NCI-H146 treated with DMSO at 0.1 percent for 48 hours (cell line): ENCODE measurements around the gene C20orf144.
"Not testable (repeated sequence)": the region's sequence is repeated elsewhere in the genome, so short reads cannot be mapped to it uniquely, and the experiment has no call there.

ENCODE experiments used
- DNase-seq: peaks from one replicate; lab custom pipeline; 2025; ENCODE audit not compliant: unreplicated experiment; lab: John Stamatoyannopoulos, UW

C20orf144 gene

DNA sequence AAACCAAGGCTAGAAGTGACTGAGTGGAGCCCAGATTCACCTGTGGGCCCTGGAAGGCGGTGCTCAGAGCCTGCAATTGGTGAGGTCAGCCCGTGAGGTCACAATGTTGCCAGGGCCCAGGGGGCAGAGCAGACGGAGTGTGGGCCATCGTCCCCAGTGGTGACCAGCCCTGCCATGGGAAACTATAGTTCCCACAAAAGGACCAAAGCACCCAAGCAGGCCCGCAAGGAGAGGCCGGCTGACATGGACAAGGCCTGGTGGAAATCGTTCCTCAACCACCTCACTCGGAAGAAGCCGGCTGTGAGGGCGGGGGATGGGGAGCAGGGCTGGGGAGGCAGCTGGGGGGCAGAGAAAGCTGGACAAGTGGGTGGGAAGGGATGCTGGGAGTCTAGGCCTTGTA lies at the start of gene C20orf144:
Gene C20orf144, plus strand, starts transcription at position 156 of the 400 bp plus-strand sequence. Its CDS starts 19 bp downstream, at position 175.
- DNase-seq, result no peak

- DNase-seq, result no peak
These were observed 40.3 kb upstream of the C20orf144 start for GRCh38 chr20:33621717-33622400.

GRCh38 chr20:33622705-33623365 lies 39.3 kb upstream of the C20orf144 start:
- DNase-seq, result no peak

DNA sequence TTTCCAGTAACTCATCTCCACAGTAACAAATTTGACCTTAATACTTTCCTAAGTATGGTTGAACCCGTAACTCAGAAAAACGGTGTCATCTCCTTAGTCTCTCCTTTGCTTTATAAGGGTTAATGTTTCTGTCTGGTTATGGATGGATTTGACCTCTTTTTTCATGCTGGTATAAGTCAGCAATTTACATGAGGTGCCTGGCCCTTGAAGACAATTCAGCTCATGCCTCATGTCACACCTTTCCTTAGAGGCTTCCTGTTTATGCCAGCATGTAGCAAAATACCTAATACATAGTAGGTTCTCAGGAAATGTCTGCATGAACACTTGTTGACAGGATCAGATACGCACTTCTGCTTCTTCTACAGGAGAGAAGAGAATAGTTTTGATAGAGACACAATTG lies 37.7 kb upstream of the C20orf144 start:
- DNase-seq, result no peak

DNA sequence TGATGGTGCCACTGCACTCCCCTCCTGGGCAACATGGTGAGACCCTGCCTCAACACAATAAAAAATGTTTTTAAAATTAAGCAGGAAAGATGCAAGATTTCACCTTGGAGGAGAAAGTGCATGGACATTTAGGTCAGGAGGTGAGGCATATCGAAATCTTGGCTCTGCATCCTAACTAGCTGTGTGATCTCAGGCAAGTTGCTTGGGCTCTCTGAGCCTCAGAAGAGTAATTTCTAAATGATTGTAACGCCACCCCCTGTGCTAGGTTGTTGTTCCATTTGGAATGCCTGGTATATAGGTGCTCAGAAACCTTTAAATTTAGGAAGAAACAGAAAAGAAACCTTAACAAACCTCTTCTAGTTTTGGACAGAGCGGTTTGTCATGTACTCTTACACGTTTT lies 35.9 kb upstream of the C20orf144 start:
- no peak for DNase-seq

DNA sequence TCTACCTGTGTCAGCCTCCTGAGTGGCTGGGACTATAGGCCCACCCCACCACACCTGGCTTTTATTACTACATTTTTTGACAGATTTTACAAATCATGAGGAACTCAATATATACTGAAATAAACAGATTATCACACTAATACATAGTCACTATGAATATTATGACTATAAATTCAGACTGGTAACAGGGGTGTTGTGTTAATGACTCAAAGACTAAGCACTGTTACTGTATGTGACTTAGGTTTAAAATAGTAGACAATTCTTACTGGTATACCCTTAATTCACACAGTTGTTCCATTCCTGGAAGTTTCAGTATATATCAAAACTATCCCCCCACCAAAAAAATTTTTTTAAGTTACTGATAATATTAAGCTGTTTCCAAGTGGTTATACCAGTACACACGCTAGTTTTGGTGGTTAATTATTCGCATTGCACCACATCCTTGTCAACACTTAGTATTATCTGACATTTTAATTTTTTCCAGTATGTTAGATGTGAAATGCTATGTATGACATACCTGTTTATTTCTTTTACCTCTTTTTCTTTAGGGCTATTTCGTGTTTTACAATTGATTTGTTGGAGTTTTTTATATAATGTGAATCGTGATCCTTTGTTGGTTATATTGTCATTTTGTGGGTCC lies 34.4 kb upstream of the C20orf144 start:
- no peak for DNase-seq

- DNase-seq, result no peak
These were observed 32.6 kb upstream of the C20orf144 start for GRCh38 chr20:33629533-33629932.

GRCh38 chr20:33629979-33630378 lies 32.1 kb upstream of the C20orf144 start:
- DNase-seq, result no peak

- DNase-seq, result no peak
These were observed 31.6 kb upstream of the C20orf144 start for GRCh38 chr20:33630507-33630906.

GRCh38 chr20:33631910-33632309 lies 30.2 kb upstream of the C20orf144 start:
- DNase-seq, result not testable (repeated sequence)

- no peak for DNase-seq
These were observed 26.8 kb upstream of the C20orf144 start for GRCh38 chr20:33635341-33635740.

GRCh38 chr20:33636776-33637175 lies 25.4 kb upstream of the C20orf144 start:
- no peak for DNase-seq

DNA sequence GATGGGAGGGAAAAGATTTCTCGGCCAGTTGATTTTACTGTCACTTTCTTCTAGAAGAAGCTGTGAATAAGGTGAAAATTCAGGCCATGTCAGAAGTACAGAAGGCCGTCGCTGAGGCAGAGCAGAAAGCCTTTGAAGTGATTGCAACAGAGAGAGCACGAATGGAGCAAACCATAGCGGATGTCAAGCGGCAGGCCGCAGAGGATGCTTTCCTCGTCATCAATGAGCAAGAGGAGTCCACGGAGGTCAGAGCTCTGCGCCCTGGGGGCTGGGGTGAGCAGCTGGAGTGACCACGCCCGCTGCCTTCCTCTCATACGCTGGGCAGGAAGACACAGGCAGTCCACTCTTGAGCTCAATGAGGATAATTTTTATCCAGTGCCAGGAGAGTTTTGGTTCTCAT lies 21.8 kb upstream of the C20orf144 start:
- DNase-seq, result no peak

DNA sequence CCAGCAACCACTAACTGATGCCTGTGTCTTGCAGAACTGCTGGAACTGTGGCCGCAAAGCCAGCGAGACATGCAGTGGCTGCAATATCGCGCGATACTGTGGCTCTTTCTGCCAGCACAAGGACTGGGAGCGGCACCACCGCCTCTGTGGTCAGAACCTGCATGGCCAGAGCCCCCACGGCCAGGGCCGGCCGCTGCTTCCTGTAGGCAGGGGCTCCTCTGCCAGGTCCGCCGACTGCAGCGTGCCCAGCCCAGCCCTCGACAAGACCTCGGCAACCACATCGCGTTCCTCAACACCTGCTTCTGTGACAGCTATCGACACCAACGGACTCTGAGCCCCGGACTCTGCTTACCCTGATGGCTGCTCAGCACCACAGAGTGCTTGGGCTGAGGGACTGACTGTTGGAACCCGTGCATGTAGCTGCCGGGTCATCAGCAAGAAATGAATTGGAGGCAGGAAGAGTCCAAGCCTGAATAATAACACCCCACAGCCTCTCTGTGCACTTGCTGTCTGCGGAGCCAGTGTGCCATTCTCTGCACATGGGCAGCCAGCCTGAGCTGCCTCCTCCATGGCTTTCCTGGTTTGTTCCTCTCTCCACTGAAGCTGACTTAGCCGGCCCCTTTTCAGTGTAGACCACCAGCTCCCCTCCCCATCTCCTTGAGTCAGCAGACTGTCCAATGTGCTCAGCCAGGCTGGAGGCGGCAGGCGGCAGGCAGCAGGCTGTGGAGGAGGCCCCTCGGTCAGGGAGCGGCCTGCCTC lies 17.6 kb upstream of the C20orf144 start:
- DNase-seq, result no peak

- DNase-seq, result no peak
These were observed 17.1 kb upstream of the C20orf144 start for GRCh38 chr20:33645072-33645358.

DNA sequence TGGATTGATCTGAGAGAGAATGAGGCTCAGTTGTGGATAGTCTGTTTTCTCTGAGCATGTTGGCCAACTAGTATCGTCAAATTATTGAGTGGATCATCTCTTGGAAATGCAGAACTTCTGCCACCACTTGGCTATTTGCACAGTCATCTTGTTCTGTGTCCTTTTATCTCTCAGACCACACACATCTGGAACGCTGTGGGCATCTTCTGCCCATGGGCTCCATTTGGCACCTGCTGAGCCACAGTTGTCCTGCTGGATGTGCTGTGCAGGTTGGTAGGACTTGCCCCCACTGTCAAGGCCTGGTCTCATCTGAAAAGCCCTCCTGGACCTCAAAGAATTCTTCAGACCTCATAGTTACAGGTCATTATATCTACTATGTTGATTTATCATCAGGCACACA lies 16.7 kb upstream of the C20orf144 start:
- no peak for DNase-seq

GRCh38 chr20:33646191-33646590 lies 15.9 kb upstream of the C20orf144 start:
- no peak for DNase-seq

GRCh38 chr20:33646959-33647602 lies 15.0 kb upstream of the C20orf144 start:
- DNase-seq, result not testable (repeated sequence)

DNA sequence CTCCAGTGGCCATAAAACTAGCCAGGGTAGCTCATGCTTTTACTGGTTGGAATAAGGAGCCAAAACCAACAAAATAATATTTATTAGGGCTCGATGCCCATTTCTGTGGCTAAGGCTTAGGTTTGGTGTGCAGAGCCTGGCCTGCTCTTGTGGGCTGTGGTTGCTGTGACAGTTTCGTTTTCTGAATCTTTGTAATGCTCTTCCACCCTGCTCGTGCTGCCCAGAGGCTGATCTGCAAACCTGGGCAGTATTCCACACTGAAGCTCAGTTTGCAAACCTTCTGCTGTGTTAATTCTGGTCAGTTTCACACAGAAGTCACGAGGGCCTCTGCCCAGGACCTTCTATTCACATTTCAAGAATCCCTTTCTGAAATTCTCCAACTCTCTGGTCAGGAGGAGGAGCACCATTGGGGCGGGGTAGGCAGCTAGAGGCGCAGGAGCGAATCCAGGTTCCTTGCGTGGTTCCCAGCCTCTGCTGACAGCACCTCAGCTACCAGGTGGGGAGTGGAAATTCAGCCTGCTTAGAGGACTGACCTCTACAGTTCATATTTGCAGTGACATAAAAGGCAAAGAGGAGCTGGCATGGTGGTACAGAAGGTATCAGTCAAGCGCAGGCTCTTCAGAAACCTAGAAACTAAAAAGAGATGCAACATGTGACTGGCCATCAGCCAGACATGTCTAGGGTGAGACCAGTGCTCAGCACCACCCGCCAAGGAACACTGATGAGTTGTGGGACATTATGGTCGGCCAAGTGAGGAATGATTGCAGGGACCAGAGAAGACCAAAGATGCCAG lies 14.3 kb upstream of the C20orf144 start:
- no peak for DNase-seq

GRCh38 chr20:33648396-33649004 lies 13.6 kb upstream of the C20orf144 start:
- DNase-seq, result no peak
